Activated CD4-positive, CD25-positive, alpha-beta regulatory T cell treated with anti-CD3 and anti-CD28 coated beads, Interleukin-2, amount 50 U/mL, for 72 hours (primary cell): Measurements from ENCODE around the gene RPL39L.
A peak's percentile ranks its signal among the peaks of the same experiment; 100 is the strongest.
"Not testable (repeated sequence)": the region's sequence is repeated elsewhere in the genome, so short reads cannot be mapped to it uniquely, and the experiment has no call there.

ENCODE experiments used
- DNase-seq: peaks from one replicate; pipeline ENCODE4 v3.0.0; 2021

Gene RPL39L

GRCh38 chr3:187139126-187139894, at the start of gene RPL39L:
Gene RPL39L (minus strand): TSS chr3:187139496. CDS start chr3:187121300, 18,196 bp downstream.
- peak; percentile 93 for DNase-seq

GRCh38 chr3:187188931-187189330, 49.6 kb upstream of the RPL39L start:
- DNase-seq: no peak

DNA sequence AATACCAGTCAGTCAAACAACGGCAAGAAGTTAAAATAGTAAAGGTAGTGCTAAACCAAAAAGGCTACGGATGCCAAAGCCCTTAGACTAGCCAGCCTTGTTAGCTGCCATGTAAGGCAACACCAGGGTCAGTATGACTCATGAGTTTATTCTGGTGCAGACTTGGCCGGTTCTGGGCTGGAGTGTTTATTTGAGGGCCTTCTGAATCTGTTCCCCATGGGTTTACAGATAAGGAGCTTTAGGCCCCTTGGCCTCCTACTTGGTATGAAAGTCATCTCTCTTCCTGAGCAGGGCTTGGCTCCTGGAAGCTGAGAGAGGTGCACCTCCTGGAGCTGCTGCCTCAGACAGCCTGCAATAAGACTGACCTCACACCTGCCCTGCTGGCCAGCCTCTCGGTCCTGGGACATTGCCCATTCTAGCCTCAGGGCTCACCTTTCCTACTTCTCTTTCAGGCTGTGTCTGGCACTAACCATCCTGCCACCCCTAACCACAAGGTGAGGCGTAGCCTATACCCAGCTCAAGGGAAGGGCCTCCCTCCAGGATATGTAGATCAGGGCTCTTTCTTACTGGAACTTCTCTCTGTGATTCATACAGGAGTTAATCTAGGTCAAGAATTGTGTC, 47.6 kb upstream of the RPL39L start:
- no peak for DNase-seq

- DNase-seq: no peak
Measured at GRCh38 chr3:187186375-187186774, 47.1 kb upstream of the RPL39L start.

DNA sequence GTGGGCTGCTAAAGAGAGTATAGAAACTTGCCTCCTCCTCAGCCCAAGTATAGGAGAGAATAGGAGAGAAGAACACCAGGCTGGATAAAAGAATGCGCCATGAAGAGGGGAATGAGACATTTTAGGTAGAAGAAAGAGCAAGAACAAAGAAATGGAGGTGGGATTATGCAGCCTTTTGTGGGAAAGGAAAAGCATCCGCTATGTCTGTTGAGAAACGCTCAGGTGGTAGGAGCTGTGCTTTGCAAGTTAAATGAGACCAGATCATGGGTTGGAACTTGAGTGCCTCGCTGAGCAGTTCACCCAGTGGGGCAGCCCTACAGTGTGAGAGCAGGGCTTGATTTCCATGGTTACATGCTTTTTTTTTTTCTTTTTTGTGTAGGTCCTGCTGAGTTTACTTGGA, 46.5 kb upstream of the RPL39L start:
- DNase-seq: no peak

DNA sequence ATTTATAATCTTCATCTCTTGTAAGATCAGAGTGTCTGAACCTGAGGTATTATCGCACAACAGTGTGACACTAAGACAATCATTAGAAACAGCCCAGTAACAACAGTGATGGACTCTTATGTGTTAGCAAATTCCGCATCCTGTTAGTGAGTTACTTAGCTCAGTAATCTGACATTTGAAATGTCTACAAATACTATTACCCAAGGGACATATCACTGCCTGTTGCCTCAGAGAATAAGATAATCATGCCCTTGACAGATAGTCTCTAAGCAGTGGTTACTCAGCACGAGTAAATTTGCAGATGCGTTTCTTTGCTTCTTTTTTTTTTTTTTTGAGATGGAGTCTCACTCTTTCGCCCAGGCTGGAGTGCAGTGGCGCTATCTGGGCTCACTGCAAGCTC, 44.6 kb upstream of the RPL39L start:
- no peak for DNase-seq

- DNase-seq: no peak
Measured at GRCh38 chr3:187183210-187183862, 44.0 kb upstream of the RPL39L start.

DNA sequence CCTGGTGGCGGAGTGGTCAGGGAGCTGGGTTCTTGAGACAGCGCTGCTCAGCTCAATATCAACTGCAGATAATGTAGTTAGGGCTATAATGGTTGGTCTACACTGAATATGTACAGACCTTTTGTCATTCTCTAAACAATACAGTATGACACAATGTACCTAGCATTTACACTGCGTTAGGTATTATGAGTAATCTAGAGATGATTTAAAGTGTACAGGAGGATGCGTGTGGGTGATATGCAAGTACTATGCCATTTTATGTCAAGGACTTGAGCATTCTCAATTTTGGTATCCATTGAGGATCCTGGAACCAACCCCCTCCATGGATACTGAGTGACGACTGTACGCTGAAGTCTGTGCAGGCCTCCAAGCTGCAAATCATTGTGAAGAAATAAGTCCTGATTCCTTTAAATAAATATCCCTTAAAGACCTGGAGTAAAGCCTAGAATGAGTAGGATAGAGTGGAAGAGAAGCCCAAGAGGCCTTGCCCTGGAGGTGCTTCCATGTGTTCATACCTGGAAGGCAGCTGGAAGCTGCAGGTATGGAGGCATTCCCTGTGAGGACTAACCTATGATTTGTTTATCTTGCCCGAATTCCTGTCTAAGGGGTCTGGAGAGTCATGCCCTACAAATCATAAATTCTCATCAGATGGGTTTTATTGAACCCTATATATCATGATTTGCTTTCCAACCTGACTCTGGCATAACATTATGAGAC, 42.3 kb upstream of the RPL39L start:
- no peak for DNase-seq

GRCh38 chr3:187172929-187173328, 33.6 kb upstream of the RPL39L start:
- DNase-seq: no peak

DNA sequence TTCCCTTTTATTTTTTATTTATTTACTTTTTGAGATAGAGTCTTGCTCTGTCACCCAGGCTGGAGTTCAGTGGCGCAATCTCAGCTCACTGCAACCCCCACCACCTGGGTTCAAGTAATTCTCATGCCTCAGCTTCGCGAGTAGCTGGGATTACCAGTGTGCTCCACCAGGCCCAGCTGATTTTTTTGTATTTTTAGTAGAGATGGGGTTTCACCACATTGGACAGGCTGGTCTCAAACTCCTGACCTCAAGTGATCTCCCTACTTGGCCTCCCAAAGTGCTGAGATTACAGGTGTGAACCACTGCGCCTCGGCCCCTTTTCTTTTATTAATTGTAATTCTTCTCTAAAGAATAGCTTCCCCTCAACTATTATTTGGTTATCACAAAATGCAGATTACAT, 31.6 kb upstream of the RPL39L start:
- DNase-seq: not testable (repeated sequence)

DNA sequence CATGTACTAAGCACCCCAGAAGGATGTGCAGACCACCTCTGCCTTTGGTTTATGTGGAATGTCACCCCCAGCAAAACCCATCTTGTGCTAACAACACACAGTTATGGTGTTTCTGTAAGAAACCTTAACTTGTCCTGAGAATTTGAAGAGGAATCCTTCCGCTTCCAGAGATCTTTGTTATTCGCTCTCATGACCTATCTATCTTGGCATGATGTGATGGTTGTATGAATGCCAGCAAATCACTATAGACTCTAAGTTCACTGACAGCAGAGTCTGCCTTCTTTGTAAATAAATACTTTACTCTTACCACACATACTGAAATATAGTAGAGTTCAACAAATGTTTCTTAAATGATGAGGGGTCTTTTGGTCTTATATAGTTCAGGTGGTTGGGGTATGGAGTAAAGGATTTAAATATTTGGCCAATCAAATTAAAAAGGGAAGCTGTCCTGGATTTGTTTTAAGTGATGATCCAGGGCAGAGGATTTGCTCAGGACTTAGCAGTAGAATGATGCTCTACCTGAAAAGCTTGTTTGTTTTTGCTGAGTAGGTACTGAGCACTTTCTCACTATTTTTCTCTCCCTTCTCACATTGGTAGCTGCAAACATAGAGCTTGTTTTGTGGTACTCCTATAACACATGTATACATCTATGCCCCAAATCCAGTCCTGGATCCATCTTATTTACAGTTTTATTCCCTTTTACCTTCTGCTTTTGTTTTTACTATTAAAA, 30.1 kb upstream of the RPL39L start:
- DNase-seq: no peak

GRCh38 chr3:187167777-187168176, 28.5 kb upstream of the RPL39L start:
- no peak for DNase-seq

DNA sequence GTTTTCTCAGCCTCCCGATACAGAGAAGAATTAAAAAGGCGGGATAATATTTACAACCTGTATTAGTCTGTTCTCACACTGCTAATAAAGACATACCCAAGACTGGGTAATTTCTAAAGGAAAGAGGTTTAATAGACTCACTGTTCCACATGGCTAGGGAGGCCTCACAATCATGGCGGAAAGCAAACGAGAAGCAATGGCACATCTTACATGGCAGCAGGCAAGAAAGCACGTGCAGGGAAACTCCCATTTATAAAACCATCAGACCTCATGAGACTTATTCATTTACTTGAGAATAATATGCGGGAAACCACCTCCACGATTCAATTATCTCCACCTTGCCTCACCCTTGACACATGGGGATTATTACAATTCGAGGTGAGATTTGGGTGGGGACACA, 27.5 kb upstream of the RPL39L start:
- no peak for DNase-seq

DNA sequence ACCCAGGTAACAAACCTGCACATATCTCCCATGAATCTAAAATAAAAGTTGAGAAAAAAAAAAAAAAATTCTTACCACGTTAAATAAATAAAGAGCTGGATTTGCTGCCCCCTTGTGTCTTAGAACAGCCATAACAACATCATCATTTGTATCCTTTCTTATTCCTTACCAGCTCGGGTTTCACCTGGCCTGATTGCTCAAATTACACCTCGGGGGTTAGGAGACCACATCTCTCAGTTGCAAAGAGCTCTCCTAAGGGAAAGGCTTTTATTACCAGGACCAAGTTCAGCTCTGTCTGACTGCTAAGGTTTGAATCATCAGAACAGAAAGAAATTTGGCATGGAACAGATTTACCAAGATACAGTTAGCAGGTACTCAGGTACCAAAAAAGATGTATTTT, 25.8 kb upstream of the RPL39L start:
- no peak for DNase-seq

GRCh38 chr3:187162265-187162953, 23.1 kb upstream of the RPL39L start:
- no peak for DNase-seq

GRCh38 chr3:187161556-187161955, 22.3 kb upstream of the RPL39L start:
- DNase-seq: no peak

GRCh38 chr3:187150599-187150998, 11.3 kb upstream of the RPL39L start:
- peak; percentile 64 for DNase-seq

DNA sequence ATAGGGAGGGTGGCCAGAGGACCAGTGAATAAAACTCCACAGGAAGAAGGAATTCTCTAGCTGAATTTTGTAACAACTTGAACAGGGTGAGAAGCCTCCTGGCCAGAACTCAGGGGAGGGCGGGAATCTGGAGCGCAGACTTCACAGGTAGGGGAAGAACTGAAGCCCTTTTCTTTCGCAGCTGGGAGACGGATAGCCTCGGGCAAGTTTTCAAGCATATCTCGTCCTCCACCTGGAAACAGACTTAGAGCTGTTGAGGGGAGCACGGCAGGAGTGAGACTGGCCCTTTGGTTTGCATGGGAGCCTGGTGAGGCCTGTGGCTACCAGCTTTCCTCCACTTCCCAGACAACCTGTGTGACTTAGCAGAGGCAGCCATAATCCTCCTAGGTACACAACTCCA, 10.9 kb upstream of the RPL39L start:
- no peak for DNase-seq

DNA sequence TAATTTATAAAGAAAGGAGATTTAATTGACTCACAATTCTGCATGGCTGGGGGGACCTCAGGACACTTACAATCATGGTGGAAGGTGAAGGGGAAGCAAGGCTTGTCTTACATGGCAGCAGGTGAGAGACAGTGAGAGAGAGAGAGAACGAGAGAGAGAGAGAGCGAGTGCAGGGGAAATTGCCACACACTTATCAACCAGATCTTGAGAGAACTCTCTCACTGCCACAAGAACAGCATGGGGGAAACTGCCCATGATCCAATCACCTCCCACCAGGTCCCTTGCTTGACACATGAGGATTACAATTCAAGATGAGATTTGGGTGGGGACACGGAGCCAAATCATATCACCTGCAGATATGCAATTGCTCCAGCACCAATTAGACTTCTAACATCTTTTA, 7.1 kb upstream of the RPL39L start:
- no peak for DNase-seq

DNA sequence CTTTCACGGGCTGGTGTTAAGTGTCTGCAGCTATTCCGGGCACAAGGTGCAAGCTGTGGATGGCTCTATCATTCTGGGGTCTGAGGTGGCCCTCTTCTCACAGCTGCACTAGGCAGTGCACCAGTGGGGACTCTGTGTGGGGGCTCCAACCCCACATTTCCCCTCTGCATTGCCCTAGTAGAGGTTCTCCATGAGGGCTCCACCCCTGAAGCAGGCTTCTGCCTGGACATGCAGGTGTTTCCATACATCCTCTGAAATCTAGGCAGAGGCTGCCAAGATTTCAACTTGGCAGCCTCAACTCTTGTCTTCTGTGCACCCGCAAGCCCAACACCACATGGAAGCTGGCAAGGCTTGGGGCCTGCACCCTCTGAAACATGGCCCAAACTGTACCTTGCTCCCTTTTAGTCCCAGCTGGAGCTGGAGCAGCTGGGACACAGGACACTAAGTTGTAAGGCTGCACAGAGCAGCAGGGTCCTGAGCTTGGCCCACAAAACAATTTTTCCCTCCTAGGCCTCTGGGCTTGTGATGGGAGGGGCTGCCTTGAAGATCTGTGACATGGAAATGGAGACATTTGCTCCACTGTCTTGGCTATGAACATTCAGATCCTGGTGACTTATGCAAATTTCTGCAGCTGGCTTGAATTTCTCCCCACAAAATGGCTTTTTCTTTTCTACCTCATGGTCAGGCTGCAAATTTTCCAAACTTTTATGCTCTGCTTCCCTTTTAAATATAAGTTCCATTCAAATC, 6.0 kb upstream of the RPL39L start:
- DNase-seq: no peak

GRCh38 chr3:187139895-187140253, 578 bp upstream of the RPL39L start:
- DNase-seq: no peak

DNA sequence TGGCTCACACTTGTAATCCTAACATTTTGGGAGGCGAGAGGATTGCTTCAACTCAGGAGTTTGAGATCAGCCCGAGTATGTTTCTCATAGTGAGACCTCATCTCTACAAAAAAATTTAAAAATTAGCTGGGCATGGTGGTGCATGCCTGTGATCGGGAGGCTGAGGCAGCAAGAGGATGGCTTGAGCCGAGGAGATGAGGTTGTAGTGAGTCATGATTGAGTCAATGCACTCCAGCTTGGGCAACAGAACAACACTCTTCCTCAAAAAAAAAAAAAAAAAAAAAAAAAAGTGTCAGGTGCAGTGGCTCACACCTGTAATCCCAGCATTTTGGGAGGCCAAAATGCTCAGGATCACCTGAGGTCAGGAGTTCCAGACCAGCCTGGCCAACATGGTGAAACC, 2.4 kb downstream of the RPL39L start:
- DNase-seq: no peak
